Osteoblast (primary cell): ENCODE results near the gene SPATA31D4. TPM values are rescaled to one million over a fixed set of nuclear protein-coding genes. Genes with fewer than 3 reads are reported as not detected.
"Not testable (repeated sequence)": the region's sequence is repeated elsewhere in the genome, so short reads cannot be mapped to it uniquely, and the experiment has no call there.

Source experiments
- DNase-seq: peaks from one replicate; pipeline ENCODE4 v3.0.0; 2011; ENCODE audit warnings: low spot score, mixed read lengths; ENCODE audit not compliant: insufficient read length; ENCODE audit errors: missing footprints
- H2AFZ ChIP-seq: 2 replicates; pipeline ENCODE4 v1.6.0; 2011; ENCODE audit warnings: mild to moderate bottlenecking, low read length
- H3K27ac ChIP-seq: 2 replicates; pipeline ENCODE4 v1.5.1; 2011; ENCODE audit warnings: mild to moderate bottlenecking, low read depth, low read length, moderate library complexity
- H3K27me3 ChIP-seq: 2 replicates; pipeline ENCODE4 v1.6.0; 2012; ENCODE audit warnings: mild to moderate bottlenecking, control low read depth, inconsistent platforms, low read length, moderate library complexity; ENCODE audit not compliant: insufficient read depth
- H3K36me3 ChIP-seq: 2 replicates; pipeline ENCODE4 v1.5.1; 2011; ENCODE audit warnings: mild to moderate bottlenecking, low read length, control low read depth, moderate library complexity; ENCODE audit not compliant: insufficient read depth
- H3K4me1 ChIP-seq: 2 replicates; pipeline ENCODE4 v1.5.1; 2011; ENCODE audit warnings: mild to moderate bottlenecking, low read length, control low read depth, moderate library complexity; ENCODE audit not compliant: insufficient read depth
- H3K4me2 ChIP-seq: 2 replicates; pipeline ENCODE4 v1.6.0; 2011; ENCODE audit warnings: mild to moderate bottlenecking, low read length; ENCODE audit not compliant: insufficient read depth
- H3K4me3 ChIP-seq: fragments of 200-600 bp; sonication (generic); 3 replicates; pipeline ENCODE4 v1.5.1; 2012; ENCODE audit warnings: mild to moderate bottlenecking, low read length, inconsistent platforms; ENCODE audit not compliant: insufficient read depth
- H3K79me2 ChIP-seq: 2 replicates; pipeline ENCODE4 v1.6.0; 2012; ENCODE audit warnings: mild to moderate bottlenecking, low read length, control low read depth, inconsistent platforms; ENCODE audit not compliant: insufficient read depth
- H3K9me3 ChIP-seq: 2 replicates; pipeline ENCODE4 v1.5.1; 2011; ENCODE audit warnings: low read depth, low read length, control low read depth
- H4K20me1 ChIP-seq: 2 replicates; pipeline ENCODE4 v1.6.0; 2012; ENCODE audit warnings: mild to moderate bottlenecking, low read length, control low read depth; ENCODE audit not compliant: insufficient read depth
- total RNA-seq: library from RNA; depleted of rRNA; stranded (reverse); fragments of >200 nt; gene quantifications from 2 replicates; pipeline ENCODE4 v1.2.3, GENCODE V29; 2012
- TF ChIP-seq, protein P1 (sequence below): IDR thresholded peaks from 2 replicates; pipeline ENCODE4 v1.5.1; 2011; ENCODE audit warnings: mild to moderate bottlenecking, low read depth, low read length, moderate library complexity; ENCODE audit errors: extremely low read depth

Gene SPATA31D4
- not detected in 2 replicates for total RNA-seq

DNA sequence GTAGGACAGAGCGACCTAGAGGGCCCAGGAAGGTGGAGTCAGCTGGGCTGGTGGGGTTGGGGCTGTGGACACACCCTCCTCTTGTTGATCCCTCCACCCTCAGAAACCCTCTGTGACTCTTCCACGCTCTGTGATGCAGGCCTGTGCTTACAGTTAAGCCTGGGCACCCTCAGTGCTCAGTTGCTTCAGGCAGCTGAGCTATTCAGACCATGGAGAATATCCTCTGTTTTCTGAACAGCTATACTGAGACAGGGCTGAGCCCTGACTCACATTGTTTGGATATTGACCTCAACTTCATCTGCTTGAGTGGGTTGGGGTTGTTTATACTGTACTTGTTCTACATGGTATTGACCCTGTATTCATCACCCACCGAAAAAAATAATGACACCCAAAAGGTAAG lies at the start of gene SPATA31D4:
Gene SPATA31D4 (plus strand): TSS at position 124 of the 400 bp plus-strand sequence. CDS start 86 bp downstream, at position 210.
- H3K79me2 ChIP-seq, H3K27me3 ChIP-seq, H4K20me1 ChIP-seq, H3K4me3 ChIP-seq, H3K36me3 ChIP-seq, H3K4me2 ChIP-seq, H3K9me3 ChIP-seq, H2AFZ ChIP-seq, H3K27ac ChIP-seq, DNase-seq, H3K4me1 ChIP-seq: not testable (repeated sequence)

DNA sequence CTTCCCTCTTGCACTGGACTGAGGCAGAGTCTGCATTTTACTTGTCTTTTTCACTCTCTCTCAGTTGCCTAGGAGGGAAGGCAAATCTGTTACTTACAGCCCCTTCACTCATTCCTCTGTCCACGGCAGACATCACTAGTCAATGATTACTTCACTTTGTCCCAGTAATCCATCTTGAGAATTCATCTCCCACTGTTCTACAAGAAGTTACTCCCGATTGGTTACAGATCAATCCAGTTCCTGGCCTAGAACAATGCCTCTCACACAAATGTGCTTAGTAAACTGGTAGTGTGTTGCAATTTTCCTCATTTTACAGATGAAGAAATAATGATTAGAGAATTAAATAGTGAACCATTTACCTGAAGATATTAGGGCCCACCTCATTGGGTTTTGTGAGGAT lies 49.7 kb upstream of the SPATA31D4 start:
- no peaks in the 10 kb centered on the region for H4K20me1 ChIP-seq
- no peak overlapping the region for H2AFZ ChIP-seq
- TF ChIP-seq, protein P1, sequence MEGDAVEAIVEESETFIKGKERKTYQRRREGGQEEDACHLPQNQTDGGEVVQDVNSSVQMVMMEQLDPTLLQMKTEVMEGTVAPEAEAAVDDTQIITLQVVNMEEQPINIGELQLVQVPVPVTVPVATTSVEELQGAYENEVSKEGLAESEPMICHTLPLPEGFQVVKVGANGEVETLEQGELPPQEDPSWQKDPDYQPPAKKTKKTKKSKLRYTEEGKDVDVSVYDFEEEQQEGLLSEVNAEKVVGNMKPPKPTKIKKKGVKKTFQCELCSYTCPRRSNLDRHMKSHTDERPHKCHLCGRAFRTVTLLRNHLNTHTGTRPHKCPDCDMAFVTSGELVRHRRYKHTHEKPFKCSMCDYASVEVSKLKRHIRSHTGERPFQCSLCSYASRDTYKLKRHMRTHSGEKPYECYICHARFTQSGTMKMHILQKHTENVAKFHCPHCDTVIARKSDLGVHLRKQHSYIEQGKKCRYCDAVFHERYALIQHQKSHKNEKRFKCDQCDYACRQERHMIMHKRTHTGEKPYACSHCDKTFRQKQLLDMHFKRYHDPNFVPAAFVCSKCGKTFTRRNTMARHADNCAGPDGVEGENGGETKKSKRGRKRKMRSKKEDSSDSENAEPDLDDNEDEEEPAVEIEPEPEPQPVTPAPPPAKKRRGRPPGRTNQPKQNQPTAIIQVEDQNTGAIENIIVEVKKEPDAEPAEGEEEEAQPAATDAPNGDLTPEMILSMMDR = no peak
- no peak overlapping the region for H3K4me2 ChIP-seq
- no peak overlapping the region for H3K27ac ChIP-seq
- H3K27me3 ChIP-seq = no peaks in the 10 kb centered on the region
- H3K9me3 ChIP-seq = no peaks in the 10 kb centered on the region
- H3K36me3 ChIP-seq = no peaks in the 10 kb centered on the region
- no peaks in the 10 kb centered on the region for H3K79me2 ChIP-seq
- no peak overlapping the region for H3K4me3 ChIP-seq
- DNase-seq = no peak
- H3K4me1 ChIP-seq = peaks cover 4% of the 10 kb centered on the region

DNA sequence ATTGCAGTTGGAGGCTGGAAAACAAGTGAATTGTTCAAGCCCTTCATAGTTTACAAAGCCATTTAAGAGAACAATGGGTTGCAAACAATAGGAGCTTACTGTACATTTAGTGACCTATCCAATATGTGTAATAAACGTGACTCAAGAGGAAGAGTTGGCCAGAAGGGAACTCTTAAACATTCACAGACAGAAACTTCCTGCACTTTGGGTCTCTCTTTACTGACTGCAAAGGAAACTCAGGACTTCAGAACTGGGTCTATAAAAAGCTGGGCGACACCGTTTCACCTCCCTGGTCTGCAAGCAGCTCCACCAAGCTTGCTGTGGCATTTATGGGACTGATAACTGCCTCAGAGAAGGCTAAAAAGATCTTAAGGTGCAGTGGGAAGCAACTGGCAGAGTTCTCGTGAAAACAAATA lies 48.7 kb upstream of the SPATA31D4 start:
- Histone ChIP-seq H3K4me1 (peaks cover 3% of the 10 kb centered on the region), H3K36me3 (no peaks in the 10 kb centered on the region), H3K9me3 (no peaks in the 10 kb centered on the region), H3K27me3 (no peaks in the 10 kb centered on the region), H3K4me3 (no peak overlapping the region), H3K4me2 (no peak overlapping the region), H4K20me1 (no peaks in the 10 kb centered on the region), H3K79me2 (no peaks in the 10 kb centered on the region), H2AFZ (no peak overlapping the region), H3K27ac (no peak overlapping the region)
- TF ChIP-seq, protein P1 = no peak
- DNase-seq = no peak

DNA sequence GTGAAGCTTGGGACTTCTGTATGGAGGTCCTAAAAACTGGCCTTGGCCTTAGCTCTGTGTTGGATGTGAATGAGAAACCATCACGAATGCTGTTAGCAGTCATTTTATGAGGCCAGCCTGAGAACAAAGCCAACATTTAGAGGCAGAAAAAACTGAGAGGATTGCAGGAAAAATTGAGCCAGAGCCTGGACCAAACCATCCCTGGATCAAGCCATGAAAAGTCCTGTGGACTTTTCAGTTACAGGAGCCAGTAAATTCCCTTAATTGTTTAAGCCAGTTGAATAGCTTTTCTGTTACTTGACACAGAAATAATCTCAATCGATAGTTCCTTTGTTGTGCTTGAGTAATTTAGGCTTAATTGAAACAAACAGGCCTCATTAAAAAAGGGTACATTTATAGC lies 42.6 kb upstream of the SPATA31D4 start:
- H4K20me1 ChIP-seq = no peaks in the 10 kb centered on the region
- no peak overlapping the region for H3K4me3 ChIP-seq
- DNase-seq = no peak
- H3K4me1 ChIP-seq = no peaks in the 10 kb centered on the region
- no peaks in the 10 kb centered on the region for H3K79me2 ChIP-seq
- no peaks in the 10 kb centered on the region for H3K27me3 ChIP-seq
- no peaks in the 10 kb centered on the region for H3K9me3 ChIP-seq
- no peak overlapping the region for H3K27ac ChIP-seq
- no peaks in the 10 kb centered on the region for H3K36me3 ChIP-seq
- no peak overlapping the region for H3K4me2 ChIP-seq
- no peak overlapping the region for H2AFZ ChIP-seq
- TF ChIP-seq, protein P1 = no peak
